Keratinocyte (primary cell): ENCODE results near the gene RPS18. TPM values are rescaled to one million over a fixed set of nuclear protein-coding genes. Genes with fewer than 3 reads are reported as not detected.
"Not testable (repeated sequence)": the region's sequence is repeated elsewhere in the genome, so short reads cannot be mapped to it uniquely, and the experiment has no call there.

Source experiments
- DNase-seq: peaks from one replicate; pipeline ENCODE4 v3.0.0-alpha.2; 2011; ENCODE audit warnings: low read depth, missing footprints, low spot score
- FAIRE-seq: peaks from 2 replicates; lab custom pipeline; 2011; peaks lifted over from hg19 to GRCh38; lab: Jason Lieb, UNC
- H2AFZ ChIP-seq: 2 replicates; pipeline ENCODE4 v1.6.0; 2012; ENCODE audit warnings: low read length, control low read depth, inconsistent platforms; ENCODE audit not compliant: control insufficient read depth
- H3K27ac ChIP-seq: 2 replicates; pipeline ENCODE4 v1.5.1; 2011; ENCODE audit warnings: low read length; ENCODE audit not compliant: control insufficient read depth, insufficient read depth
- H3K27me3 ChIP-seq: 3 replicates; pipeline ENCODE4 v1.6.0; 2011; ENCODE audit warnings: low read length; ENCODE audit not compliant: control insufficient read depth, insufficient read depth; ENCODE audit errors: extremely low read depth
- H3K36me3 ChIP-seq, 2 experiments: 2 replicates in 1 of 2; 3 replicates in 1 of 2; pipeline ENCODE4 v1.5.1; 2011; ENCODE audit warnings: low read length in 2 of 2, mild to moderate bottlenecking in 1 of 2; ENCODE audit not compliant: control insufficient read depth in 2 of 2, insufficient read depth in 2 of 2; ENCODE audit errors: extremely low read depth in 1 of 2
- H3K4me1 ChIP-seq: 3 replicates; pipeline ENCODE4 v1.5.1; 2011; ENCODE audit warnings: low read length; ENCODE audit not compliant: control insufficient read depth, insufficient read depth; ENCODE audit errors: extremely low read depth
- H3K4me2 ChIP-seq: 3 replicates; pipeline ENCODE4 v1.6.0; 2011; ENCODE audit warnings: low read depth, low read length; ENCODE audit not compliant: control insufficient read depth, insufficient read depth; ENCODE audit errors: extremely low read depth
- H3K4me3 ChIP-seq, 3 experiments: fragments of 200-600 bp in 1 of 3; sonication (generic) in 1 of 3; 2 replicates in 2 of 3; 3 replicates in 1 of 3; pipeline ENCODE4 v1.5.1; 2011 to 2016; ENCODE audit warnings: low read length in 3 of 3, mild to moderate bottlenecking in 3 of 3, control low read depth in 2 of 3, inconsistent platforms in 1 of 3, low read depth in 1 of 3, mixed read lengths in 1 of 3, mixed run types in 1 of 3, moderate library complexity in 1 of 3; ENCODE audit not compliant: control insufficient read depth in 2 of 3, insufficient read depth in 2 of 3; ENCODE audit errors: extremely low read depth in 1 of 3
- H3K79me2 ChIP-seq: 2 replicates; pipeline ENCODE4 v1.6.0; 2012; ENCODE audit warnings: low read length; ENCODE audit not compliant: control insufficient read depth, insufficient read depth
- H3K9ac ChIP-seq: 3 replicates; pipeline ENCODE4 v1.6.0; 2011; ENCODE audit warnings: low read length; ENCODE audit not compliant: control insufficient read depth, insufficient read depth; ENCODE audit errors: extremely low read depth
- H3K9me1 ChIP-seq: 3 replicates; pipeline ENCODE4 v1.6.0; 2011; ENCODE audit warnings: low read length; ENCODE audit not compliant: control insufficient read depth, insufficient read depth; ENCODE audit errors: extremely low read depth
- H3K9me3 ChIP-seq: 2 replicates; pipeline ENCODE4 v1.5.1; 2012; ENCODE audit warnings: low read depth, low read length; ENCODE audit not compliant: control insufficient read depth
- H4K20me1 ChIP-seq: 3 replicates; pipeline ENCODE4 v1.6.0; 2011; ENCODE audit warnings: low read length; ENCODE audit not compliant: control insufficient read depth, insufficient read depth; ENCODE audit errors: extremely low read depth
- EZH2 ChIP-seq: IDR thresholded peaks from one replicate; pipeline ENCODE4 v1.6.1; 2012; ENCODE audit warnings: inconsistent platforms, mild to moderate bottlenecking, low read length, moderate library complexity
- dilution Hi-C: fragments of 300-500 bp; cut with MboI; formaldehyde crosslinking; loops from one replicate; pipeline ENCODE4 v1.7.0; 2020; ENCODE audit warnings: low sequenced_read_pairs; ENCODE audit not compliant: extremely low pct_ligation_motif_present
- polyA plus RNA-seq, 5 experiments: library from polyadenylated mRNA; depleted of rRNA in 3 of 5; stranded (reverse) in 3 of 5; stranded (forward) in 1 of 5; unstranded in 1 of 5; fragments of >200 nt; gene quantifications; 1 replicate in 1 of 5; 2 replicates in 3 of 5; 3 replicates in 1 of 5; pipeline versions ENCODE4 v1.2.1 to v1.2.3, GENCODE V29; 2011 to 2012; ENCODE audit warnings: missing spikeins in 2 of 5, low read depth in 1 of 5, low replicate concordance in 1 of 5
- TF ChIP-seq, protein P1 (sequence below), 3 experiments: IDR thresholded peaks in 1 of 3; conservative IDR thresholded peaks in 1 of 3; optimal IDR thresholded peaks in 1 of 3; 2 replicates in 2 of 3; 3 replicates in 1 of 3; pipeline versions ENCODE3 to v1.5.1; 2011; ENCODE audit warnings: low read length in 3 of 3, mild to moderate bottlenecking in 3 of 3, moderate library complexity in 2 of 3, control low read depth in 1 of 3, inconsistent platforms in 1 of 3; ENCODE audit not compliant: insufficient read depth in 2 of 3; ENCODE audit errors: extremely low read depth in 1 of 3

RPS18 gene
- polyA plus RNA-seq, 1 donor (not counting 4 experiments of a cell fraction or from before 2014, with no cell fraction given): 6,374 TPM

DNA sequence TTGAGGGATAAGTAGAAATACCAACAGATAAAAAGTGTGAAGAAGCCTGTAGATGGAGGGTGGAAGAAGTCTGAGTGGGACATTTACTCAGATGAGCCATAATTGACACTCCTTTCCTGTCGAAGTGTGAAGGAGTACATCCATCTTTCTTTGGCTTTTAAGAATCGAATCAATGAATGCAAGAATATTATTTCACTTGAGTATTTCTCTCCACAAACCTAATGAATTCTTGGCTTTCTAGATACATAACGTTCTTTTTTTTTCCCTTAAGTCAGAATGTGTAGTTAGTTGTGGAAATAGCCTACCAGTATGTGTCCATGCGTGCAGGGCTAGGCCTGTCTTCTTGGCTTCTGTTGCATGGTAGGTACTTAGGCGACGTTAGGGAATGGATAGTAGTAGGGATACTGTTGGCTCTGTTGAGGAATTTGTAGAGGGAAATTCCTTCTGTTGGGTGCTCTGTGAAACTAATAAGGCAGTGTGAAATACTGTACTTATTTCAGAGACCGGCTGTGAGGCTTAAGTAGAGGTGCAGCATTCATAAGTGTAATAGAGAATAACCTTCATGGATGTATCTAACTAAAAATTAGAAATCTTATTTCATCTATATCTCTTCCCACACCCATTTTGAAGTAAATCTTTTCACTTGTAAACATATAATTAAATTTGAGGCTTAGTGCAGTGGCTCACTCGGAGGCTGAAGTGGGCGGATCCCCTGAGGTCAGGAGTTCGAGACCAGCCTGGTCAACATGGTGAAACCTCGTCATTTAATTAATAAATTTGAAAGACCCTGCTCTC lies 1.5 kb downstream of the RPS18 start:
- H3K9me3 ChIP-seq: no peaks in the 10 kb centered on the region
- H3K79me2 ChIP-seq: peaks cover 54% of the 10 kb centered on the region
- no peak for DNase-seq
- peaks cover 23 to 53% of the 10 kb centered on the region in 2 experiments for H3K36me3 ChIP-seq
- H3K9me1 ChIP-seq: peaks cover 2% of the 10 kb centered on the region
- no peak for FAIRE-seq
- H2AFZ ChIP-seq: no peak overlapping the region
- H4K20me1 ChIP-seq: peaks cover 34% of the 10 kb centered on the region
- TF ChIP-seq, protein P1, sequence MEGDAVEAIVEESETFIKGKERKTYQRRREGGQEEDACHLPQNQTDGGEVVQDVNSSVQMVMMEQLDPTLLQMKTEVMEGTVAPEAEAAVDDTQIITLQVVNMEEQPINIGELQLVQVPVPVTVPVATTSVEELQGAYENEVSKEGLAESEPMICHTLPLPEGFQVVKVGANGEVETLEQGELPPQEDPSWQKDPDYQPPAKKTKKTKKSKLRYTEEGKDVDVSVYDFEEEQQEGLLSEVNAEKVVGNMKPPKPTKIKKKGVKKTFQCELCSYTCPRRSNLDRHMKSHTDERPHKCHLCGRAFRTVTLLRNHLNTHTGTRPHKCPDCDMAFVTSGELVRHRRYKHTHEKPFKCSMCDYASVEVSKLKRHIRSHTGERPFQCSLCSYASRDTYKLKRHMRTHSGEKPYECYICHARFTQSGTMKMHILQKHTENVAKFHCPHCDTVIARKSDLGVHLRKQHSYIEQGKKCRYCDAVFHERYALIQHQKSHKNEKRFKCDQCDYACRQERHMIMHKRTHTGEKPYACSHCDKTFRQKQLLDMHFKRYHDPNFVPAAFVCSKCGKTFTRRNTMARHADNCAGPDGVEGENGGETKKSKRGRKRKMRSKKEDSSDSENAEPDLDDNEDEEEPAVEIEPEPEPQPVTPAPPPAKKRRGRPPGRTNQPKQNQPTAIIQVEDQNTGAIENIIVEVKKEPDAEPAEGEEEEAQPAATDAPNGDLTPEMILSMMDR (optimal IDR thresholded peaks at IDR 0.05 in 1 of 3, IDR thresholded peaks at IDR 0.05 in 1 of 3, conservative IDR thresholded peaks at IDR 0.05 in 1 of 3; ENCODE audit: extremely low read depth in 1 of 3, insufficient read depth in 2 of 3, low read length in 3 of 3): no peak
- no peak for TF ChIP-seq EZH2
- peak overlapping the region; percentile 93 for H3K4me2 ChIP-seq
- peak overlapping the region; percentile 98 for H3K9ac ChIP-seq
- dilution Hi-C loops: no loop called here
- H3K4me3 ChIP-seq: peak overlapping the region; percentile 76 to 100 (median 96)
- peak overlapping the region; percentile 99 for H3K27ac ChIP-seq
- H3K27me3 ChIP-seq: no peaks in the 10 kb centered on the region
- H3K4me1 ChIP-seq: peaks cover 35% of the 10 kb centered on the region

DNA sequence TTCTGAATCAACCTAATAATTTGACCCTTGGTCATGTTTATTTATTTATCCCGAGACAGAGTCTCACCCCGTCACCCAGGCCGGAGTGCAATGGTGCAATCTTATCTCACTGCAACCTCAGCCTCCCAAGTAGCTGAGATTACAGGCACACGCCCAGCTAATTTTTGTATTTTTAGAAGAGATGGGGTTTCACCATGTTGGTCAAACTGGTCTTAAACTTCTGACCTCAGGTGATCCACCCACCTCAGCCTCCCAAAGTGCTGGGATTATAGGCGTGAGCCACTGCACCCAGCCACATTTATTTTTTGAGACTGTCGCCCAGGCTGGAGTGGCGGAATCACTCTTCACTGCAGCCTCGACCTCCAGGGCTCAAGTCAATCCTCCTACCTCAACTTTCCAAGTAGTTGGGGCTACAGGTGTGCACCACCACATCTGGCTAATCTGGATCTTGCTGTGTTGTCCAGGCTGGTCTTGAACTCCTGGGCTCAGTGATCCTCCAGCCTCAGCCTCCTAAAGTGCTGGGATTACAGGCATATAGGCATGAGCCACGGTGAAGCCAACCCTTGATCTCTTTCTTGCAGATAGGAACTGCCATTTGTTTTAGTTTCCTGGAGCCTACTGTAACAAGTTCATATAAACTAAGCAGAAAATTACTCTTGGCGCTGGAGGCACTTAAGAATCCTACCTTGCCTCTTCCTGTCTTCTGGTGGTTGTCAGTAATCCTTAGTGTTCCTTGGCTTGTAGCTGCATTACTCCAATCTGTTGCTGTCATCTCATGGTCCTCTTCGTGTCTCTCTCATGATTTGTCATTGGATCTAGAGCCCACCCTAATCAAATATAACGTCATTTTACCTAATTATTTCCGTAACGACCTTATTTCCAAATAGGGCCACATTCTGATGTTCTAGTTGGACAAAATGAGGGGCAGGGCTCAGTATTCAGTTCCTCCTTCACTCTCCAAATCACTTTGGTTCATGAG lies 2.3 kb downstream of the RPS18 start:
- peaks cover 54% of the 10 kb centered on the region for H3K79me2 ChIP-seq
- TF ChIP-seq, protein P1 (optimal IDR thresholded peaks at IDR 0.05 in 1 of 3, IDR thresholded peaks at IDR 0.05 in 1 of 3, conservative IDR thresholded peaks at IDR 0.05 in 1 of 3; ENCODE audit: extremely low read depth in 1 of 3, insufficient read depth in 2 of 3, low read length in 3 of 3): no peak
- TF ChIP-seq EZH2: no peak
- H3K4me1 ChIP-seq: peaks cover 35% of the 10 kb centered on the region
- no peaks in the 10 kb centered on the region for H3K27me3 ChIP-seq
- peak overlapping the region; percentile 93 for H3K4me2 ChIP-seq
- no peak for FAIRE-seq
- H4K20me1 ChIP-seq: peaks cover 34% of the 10 kb centered on the region
- dilution Hi-C loops: no loop called here
- no peak for DNase-seq
- peak overlapping the region; percentile 98 for H3K9ac ChIP-seq
- peak overlapping the region; percentile 99 for H3K27ac ChIP-seq
- H3K9me3 ChIP-seq: no peaks in the 10 kb centered on the region
- H2AFZ ChIP-seq: no peak overlapping the region
- peak overlapping the region; percentile 76 to 100 (median 96) for H3K4me3 ChIP-seq
- H3K36me3 ChIP-seq: peaks cover 21 to 52% of the 10 kb centered on the region in 2 experiments
- H3K9me1 ChIP-seq: peaks cover 2% of the 10 kb centered on the region

DNA sequence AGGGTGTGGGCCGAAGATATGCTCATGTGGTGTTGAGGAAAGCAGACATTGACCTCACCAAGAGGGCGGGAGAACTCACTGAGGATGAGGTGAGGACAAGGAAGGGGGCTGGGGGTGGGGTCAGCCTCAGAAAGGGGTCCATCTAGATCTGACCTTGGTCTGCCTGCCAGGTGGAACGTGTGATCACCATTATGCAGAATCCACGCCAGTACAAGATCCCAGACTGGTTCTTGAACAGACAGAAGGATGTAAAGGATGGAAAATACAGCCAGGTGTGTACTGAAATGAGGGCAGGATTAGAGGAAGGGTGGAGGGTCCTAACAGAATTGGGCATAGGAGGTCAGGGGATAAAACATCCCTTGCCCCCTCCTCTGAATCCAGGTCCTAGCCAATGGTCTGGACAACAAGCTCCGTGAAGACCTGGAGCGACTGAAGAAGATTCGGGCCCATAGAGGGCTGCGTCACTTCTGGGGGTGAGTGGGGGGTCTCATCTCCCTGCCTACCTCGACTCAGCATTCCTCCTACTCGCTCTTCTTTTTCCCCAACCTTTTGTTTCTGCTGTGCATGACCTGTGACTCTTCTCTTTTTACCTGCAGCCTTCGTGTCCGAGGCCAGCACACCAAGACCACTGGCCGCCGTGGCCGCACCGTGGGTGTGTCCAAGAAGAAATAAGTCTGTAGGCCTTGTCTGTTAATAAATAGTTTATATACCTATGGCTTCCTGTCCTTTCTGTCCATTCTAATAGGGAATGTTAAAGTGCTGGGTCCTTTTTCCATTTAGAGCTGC lies 4.1 kb downstream of the RPS18 start:
- peaks cover 46% of the 10 kb centered on the region for H3K79me2 ChIP-seq
- H2AFZ ChIP-seq, dilution Hi-C loops, H3K27me3 ChIP-seq, H3K9me1 ChIP-seq, H3K9me3 ChIP-seq, FAIRE-seq, DNase-seq: not testable (repeated sequence)
- peak overlapping the region; percentile 8 for H3K27ac ChIP-seq
- H3K36me3 ChIP-seq: peaks cover 30 to 51% of the 10 kb centered on the region in 2 experiments
- H3K4me3 ChIP-seq: peak overlapping the region in 2 of 3 experiments; percentile 25 to 100
- peak overlapping the region; percentile 93 for H3K4me2 ChIP-seq
- peaks cover 36% of the 10 kb centered on the region for H4K20me1 ChIP-seq
- H3K9ac ChIP-seq: peak overlapping the region; percentile 57
- peaks cover 31% of the 10 kb centered on the region for H3K4me1 ChIP-seq
